ENCODE measurements around the gene YPEL1. TPM values are rescaled to one million over a fixed set of nuclear protein-coding genes. Genes with fewer than 3 reads are reported as not detected.
A peak's percentile ranks its signal among the peaks of the same experiment; 100 is the strongest.

YPEL1 gene
- total RNA-seq, 1 donor from 2014 or later = 19.5 TPM

GRCh38 chr22:21650823-21651520, 84.6 kb downstream of the YPEL1 start:
- Mint-ChIP-seq H3K27me3 (ENCODE audit: low read depth) (peaks cover 4% of the 10 kb centered on the region), H3K9me3 (no peaks in the 10 kb centered on the region), H3K4me3 (peak overlapping the region; percentile 99), H3K36me3 (ENCODE audit: low read depth) (peaks cover 13% of the 10 kb centered on the region), H3K4me1 (peaks cover 32% of the 10 kb centered on the region), H3K27ac (ENCODE audit: unreplicated experiment) (peak overlapping the region; percentile 100)
- DNase-seq (ENCODE audit: low read depth, low spot score) = no peak
- TF ChIP-seq CTCF (conservative IDR thresholded peaks at IDR 0.05) = no peak

GRCh38 chr22:21650280-21650679, 85.3 kb downstream of the YPEL1 start:
- TF ChIP-seq CTCF (conservative IDR thresholded peaks at IDR 0.05) = no peak
- Mint-ChIP-seq H3K4me3 (peak overlapping the region; percentile 99), H3K27ac (ENCODE audit: unreplicated experiment) (no peak overlapping the region), H3K27me3 (ENCODE audit: low read depth) (peaks cover 4% of the 10 kb centered on the region), H3K9me3 (no peaks in the 10 kb centered on the region), H3K4me1 (peaks cover 32% of the 10 kb centered on the region), H3K36me3 (ENCODE audit: low read depth) (peaks cover 13% of the 10 kb centered on the region)
- DNase-seq (ENCODE audit: low read depth, low spot score) = no peak

Small RNA genes lying within 50 kb of the gene (microRNA-seq; reads per million reads assigned to microRNA genes)
- 30,352 reads per million, percentile 99 among the genes with 10 or more reads in this experiment for gene MIR130B
- 1,337 reads per million, percentile 84 among the genes with 10 or more reads in this experiment for gene MIR301B

Other genes starting within 250 kb of the YPEL1 start
- gene RIMBP3C, start 184.3 kb downstream of the YPEL1 start, total RNA-seq = 1.0 and 1.4 TPM in 2 replicates
- gene UBE2L3, start 168.1 kb downstream of the YPEL1 start, total RNA-seq = 76.9 and 83.5 TPM in 2 replicates
- gene YDJC, start 105.8 kb downstream of the YPEL1 start, total RNA-seq = 17.0 and 18.4 TPM in 2 replicates
- gene CCDC116, start 103.0 kb downstream of the YPEL1 start, total RNA-seq = 1.2 and 1.3 TPM in 2 replicates
- gene SDF2L1, start 93.5 kb downstream of the YPEL1 start, total RNA-seq = 29.4 and 33.8 TPM in 2 replicates
- 39.7 and 41.9 TPM in 2 replicates for gene PPIL2, start 69.8 kb downstream of the YPEL1 start, total RNA-seq
- gene MAPK1, start 131.9 kb upstream of the YPEL1 start, total RNA-seq = 118 and 123 TPM in 2 replicates
- gene PPM1F, start 217.1 kb upstream of the YPEL1 start, total RNA-seq = 44.1 and 49.8 TPM in 2 replicates
- gene TOP3B, start 247.0 kb upstream of the YPEL1 start, total RNA-seq = 77.0 and 77.5 TPM in 2 replicates

Data from neural crest cell (in vitro differentiated cells).